ENCODE measurements around the gene MIA.

Gene MIA

DNA sequence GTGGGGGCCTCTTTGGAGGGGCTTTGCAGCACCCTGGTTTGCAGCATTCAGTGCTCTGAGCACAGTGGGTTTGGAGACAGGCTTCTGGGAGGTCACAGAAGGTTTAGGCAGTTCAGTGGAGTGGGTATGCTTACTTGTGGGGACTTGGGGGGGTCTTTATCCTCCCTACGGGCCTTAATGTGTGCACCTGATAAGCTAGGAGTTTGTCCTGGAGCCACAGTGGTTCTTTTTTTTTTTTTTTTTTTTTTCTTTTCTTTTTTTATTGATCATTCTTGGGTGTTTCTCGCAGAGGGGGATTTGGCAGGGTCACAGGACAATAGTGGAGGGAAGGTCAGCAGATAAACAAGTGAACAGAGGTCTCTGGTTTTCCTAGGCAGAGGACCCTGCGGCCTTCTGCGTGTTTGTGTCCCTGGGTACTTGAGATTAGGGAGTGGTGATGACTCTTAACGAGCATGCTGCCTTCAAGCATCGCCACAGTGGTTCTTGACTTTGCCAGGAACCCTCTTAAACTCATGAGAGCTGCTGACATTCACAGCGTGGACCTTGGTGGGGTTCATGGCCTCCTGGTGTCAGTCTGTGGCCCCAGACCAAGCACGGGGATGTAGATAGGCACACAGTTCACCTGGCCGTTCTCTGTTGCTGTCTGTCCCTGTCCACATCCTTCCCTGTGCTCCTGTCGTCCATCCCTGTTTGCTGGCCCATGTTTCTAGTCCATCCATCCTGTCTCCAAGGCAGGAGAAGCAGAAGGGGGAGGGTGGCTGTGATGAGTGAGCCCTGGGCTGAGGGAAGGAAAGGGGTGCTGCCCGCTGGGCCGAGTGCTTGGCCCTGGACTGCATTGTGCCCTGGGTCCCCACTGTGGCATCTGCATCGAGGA, 26.3 kb downstream of the MIA start:
- no peak for DNase-seq (ENCODE audit: low read depth)
- H3K4me3 ChIP-seq (ENCODE audit: low read length) = peak overlapping the region; percentile 20

DNA sequence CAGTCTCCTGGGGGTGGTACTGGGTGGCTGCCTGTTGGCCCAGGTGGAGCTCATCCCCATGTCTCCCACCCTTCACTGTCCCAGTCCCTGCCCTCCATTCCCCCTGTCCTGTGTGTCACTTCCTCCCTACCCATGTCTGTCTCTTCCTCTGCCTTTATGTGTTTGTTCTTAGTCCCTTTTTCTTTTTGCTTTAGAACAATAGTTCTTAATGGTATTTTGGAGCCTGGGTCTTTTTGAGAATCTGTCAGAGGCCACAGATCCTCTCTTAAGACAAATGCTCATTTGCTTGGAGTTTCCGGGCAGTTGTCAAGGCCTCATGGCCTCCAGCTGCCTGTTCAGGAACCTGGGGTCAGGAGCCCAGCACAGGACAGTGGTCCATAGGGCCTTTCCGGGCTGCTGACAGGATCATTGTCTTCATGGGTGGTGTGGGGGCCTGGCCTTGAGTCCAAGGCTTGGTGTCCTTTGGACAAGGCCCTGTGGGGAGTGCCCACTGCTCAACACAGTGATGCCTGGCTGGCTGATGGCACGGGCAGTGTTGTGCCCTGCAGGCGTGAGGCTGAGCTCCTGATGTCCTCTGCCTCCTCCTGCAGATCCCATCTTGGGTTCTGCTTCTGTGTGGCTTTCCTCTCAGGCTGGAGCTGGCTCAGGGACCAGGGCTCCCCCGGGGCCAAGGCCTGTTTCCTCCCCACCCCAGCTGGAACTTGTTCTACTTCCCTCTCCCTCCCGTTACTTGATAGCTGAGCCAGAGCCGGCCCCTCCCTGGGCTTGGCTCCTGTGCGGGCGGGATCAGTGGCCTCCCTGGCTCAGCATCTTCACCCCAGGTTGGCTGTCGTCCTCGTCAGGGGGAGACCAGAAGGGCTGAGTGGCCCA, 27.2 kb downstream of the MIA start:
- TF ChIP-seq, protein P1, sequence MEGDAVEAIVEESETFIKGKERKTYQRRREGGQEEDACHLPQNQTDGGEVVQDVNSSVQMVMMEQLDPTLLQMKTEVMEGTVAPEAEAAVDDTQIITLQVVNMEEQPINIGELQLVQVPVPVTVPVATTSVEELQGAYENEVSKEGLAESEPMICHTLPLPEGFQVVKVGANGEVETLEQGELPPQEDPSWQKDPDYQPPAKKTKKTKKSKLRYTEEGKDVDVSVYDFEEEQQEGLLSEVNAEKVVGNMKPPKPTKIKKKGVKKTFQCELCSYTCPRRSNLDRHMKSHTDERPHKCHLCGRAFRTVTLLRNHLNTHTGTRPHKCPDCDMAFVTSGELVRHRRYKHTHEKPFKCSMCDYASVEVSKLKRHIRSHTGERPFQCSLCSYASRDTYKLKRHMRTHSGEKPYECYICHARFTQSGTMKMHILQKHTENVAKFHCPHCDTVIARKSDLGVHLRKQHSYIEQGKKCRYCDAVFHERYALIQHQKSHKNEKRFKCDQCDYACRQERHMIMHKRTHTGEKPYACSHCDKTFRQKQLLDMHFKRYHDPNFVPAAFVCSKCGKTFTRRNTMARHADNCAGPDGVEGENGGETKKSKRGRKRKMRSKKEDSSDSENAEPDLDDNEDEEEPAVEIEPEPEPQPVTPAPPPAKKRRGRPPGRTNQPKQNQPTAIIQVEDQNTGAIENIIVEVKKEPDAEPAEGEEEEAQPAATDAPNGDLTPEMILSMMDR (conservative IDR thresholded peaks at IDR 0.05; ENCODE audit: low read depth, low read length) = no peak
- DNase-seq (ENCODE audit: low read depth) = no peak
- H3K4me3 ChIP-seq (ENCODE audit: low read length) = peak overlapping the region; percentile 20

More for the DNA sequence above, 26.3 kb downstream of the MIA start:
- TF ChIP-seq, protein P1 (conservative IDR thresholded peaks at IDR 0.05; ENCODE audit: low read depth, low read length) = no peak

DNA sequence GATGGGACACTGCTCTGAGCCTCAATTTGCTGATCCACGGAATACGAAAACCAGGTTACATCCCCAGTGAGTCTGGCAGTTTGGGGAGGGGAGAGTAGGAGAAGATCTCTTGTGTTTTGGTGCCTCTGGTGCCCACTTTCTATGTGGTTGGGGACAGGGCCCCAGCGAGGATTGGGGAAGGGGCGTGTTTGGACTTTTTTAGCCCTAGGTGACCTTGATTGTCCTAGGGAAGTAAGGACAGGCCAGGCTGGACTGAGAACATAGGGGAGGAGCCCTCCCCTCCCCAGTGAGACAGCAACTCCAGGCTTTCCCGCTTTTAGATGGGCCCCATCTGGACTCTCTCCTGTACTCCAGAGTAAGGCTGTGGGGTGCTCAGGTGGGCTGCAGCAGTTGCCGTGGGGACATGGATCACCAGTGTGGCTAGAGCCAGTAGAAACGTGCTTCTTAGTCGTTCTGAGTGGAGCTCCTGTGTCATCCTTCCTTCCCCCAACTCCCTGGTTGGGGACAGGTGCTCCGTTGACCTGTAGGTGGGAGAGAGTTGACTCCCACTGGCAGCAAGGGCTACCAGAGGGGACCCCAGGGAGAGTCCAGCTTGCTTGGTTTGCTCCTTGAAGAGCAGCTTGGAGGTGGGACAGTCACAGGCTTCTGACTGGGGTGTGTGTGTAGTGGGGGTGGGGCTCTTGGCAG, 28.0 kb downstream of the MIA start:
- TF ChIP-seq, protein P1 (conservative IDR thresholded peaks at IDR 0.05; ENCODE audit: low read depth, low read length) = no peak
- no peak overlapping the region for H3K4me3 ChIP-seq (ENCODE audit: low read length)
- no peak for DNase-seq (ENCODE audit: low read depth)

DNA sequence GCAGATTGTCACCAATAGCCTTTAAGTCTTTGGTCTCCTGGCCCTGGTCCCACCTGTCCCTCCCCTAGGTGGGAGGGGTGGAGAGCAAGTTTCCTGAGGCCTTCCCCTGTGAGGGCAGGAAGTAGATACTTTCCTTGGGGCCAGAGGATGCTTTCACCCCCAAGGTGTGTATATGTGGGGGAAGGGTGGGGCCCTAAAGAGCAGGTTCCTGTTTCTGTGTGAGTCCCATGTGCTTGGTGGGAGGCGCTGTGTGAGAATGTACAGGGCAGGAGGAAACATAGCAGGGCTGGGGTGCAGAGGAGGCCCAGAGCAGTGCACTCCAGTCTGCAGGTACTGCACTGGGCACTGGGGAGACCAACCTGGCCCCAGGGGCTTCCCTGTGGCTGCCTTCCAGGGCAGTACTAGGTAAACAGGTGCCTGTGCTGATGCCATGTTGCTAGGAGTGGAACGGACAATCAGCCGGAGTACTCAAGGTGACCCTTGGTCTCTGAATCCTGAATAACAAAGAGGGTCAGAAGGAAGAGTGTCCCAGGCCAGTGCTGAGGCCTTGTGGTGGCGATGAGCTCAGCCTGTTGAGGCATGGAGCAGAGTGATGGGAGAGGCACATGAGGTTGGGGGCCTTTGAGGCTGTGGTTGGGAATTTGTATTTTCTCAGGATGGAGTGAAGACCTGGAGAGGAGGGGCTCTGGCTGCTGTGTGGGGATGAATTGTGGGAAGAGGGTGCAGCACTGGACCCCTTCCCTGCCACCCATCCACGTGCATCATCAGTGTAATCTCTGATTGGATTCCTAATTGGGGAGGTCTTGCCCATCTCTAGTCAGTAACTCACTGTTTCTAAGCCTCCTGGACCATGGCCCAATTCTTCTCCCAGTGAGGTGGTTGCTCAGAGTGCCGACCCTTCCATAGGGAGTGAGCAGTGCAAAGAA, 28.8 kb downstream of the MIA start:
- TF ChIP-seq, protein P1 (conservative IDR thresholded peaks at IDR 0.05; ENCODE audit: low read depth, low read length) = no peak
- H3K4me3 ChIP-seq (ENCODE audit: low read length) = no peak overlapping the region
- no peak for DNase-seq (ENCODE audit: low read depth)

DNA sequence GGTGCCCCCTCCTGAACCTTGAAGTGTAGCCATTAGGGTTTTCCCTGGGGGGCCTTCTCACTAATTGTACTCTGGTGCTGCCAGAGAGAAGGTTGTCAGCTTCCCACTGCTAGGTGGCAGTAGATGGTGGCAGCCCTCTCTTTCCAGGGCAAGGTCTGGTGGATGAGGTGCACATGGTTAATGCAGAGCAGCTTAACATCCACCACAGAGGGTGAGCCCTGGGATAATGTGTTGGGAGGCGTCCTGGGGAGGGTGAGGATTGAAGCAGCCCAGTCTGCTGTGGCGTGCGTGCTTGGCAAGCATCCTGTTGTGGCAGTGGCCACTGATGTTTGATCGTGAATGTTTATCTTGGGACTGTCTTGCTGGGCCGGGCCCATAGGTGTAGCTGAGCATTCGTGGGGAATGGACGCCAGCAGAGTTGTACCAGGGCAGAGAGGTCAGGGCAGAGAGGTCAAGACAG, 29.5 kb downstream of the MIA start:
- TF ChIP-seq, protein P1 (conservative IDR thresholded peaks at IDR 0.05; ENCODE audit: low read depth, low read length) = peak; percentile 38
- no peak overlapping the region for H3K4me3 ChIP-seq (ENCODE audit: low read length)
- no peak for DNase-seq (ENCODE audit: low read depth)
